Measurements from ENCODE around the gene TIMP2. TPM values are rescaled to one million over a fixed set of nuclear protein-coding genes. Genes with fewer than 3 reads are reported as not detected.
"Not testable (repeated sequence)": the region's sequence is repeated elsewhere in the genome, so short reads cannot be mapped to it uniquely, and the experiment has no call there.

Gene TIMP2
- total and polyA plus RNA-seq, 4 donors, result 8.9 to 37.6 (median 10.1) TPM

GRCh38 chr17:78946631-78947030 lies 21.4 kb upstream of the TIMP2 start:
- DNase-seq (ENCODE audit: low spot score), result no peak
- Histone ChIP-seq H3K9me3 (ENCODE audit: control insufficient read depth in 4 of 4, low read length in 3 of 4) (peaks cover 0 to 9% (median 4%) of the 10 kb centered on the region in 4 donors), H3K4me3 (ENCODE audit: low read depth in 1 of 3, low read length in 3 of 3) (no peak overlapping the region), H3K27ac (ENCODE audit: low read depth in 1 of 2, low read length in 2 of 2) (no peak overlapping the region), H3K27me3 (ENCODE audit: control insufficient read depth in 4 of 4, insufficient read depth in 4 of 4, low read length in 3 of 4) (peaks cover 0 to 2% (median 0%) of the 10 kb centered on the region in 4 donors), H3K4me1 (ENCODE audit: control insufficient read depth in 4 of 4, insufficient read depth in 4 of 4, low read length in 3 of 4) (peaks cover 0 to 2% (median 0%) of the 10 kb centered on the region in 4 donors), H3K9ac (ENCODE audit: low read depth in 1 of 2, low read length in 2 of 2) (no peak overlapping the region), H3K36me3 (ENCODE audit: control insufficient read depth in 4 of 4, insufficient read depth in 3 of 4, low read depth in 1 of 4, low read length in 3 of 4) (no peaks in the 10 kb centered on the region)
- 85% methylated on average over 8 of the region's 8 CpGs for WGBS
- TF ChIP-seq FOXA1 (IDR thresholded peaks at IDR 0.05), result no peak
- TF ChIP-seq, protein P1, sequence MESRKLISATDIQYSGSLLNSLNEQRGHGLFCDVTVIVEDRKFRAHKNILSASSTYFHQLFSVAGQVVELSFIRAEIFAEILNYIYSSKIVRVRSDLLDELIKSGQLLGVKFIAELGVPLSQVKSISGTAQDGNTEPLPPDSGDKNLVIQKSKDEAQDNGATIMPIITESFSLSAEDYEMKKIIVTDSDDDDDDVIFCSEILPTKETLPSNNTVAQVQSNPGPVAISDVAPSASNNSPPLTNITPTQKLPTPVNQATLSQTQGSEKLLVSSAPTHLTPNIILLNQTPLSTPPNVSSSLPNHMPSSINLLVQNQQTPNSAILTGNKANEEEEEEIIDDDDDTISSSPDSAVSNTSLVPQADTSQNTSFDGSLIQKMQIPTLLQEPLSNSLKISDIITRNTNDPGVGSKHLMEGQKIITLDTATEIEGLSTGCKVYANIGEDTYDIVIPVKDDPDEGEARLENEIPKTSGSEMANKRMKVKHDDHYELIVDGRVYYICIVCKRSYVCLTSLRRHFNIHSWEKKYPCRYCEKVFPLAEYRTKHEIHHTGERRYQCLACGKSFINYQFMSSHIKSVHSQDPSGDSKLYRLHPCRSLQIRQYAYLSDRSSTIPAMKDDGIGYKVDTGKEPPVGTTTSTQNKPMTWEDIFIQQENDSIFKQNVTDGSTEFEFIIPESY (IDR thresholded peaks at IDR 0.05), result no peak
- no peak for TF ChIP-seq HNF4G (IDR thresholded peaks at IDR 0.05)
- TF ChIP-seq RAD21 (IDR thresholded peaks at IDR 0.05), result no peak

- H3K9me3 ChIP-seq (ENCODE audit: control insufficient read depth in 4 of 4, low read length in 3 of 4), result peaks cover 0 to 9% (median 3%) of the 10 kb centered on the region in 4 donors
- no peak overlapping the region for H3K9ac ChIP-seq (ENCODE audit: low read depth in 1 of 2, low read length in 2 of 2)
- 77% methylated on average over 7 of the region's 7 CpGs for WGBS
- no peak overlapping the region for H3K27ac ChIP-seq (ENCODE audit: low read depth in 1 of 2, low read length in 2 of 2)
- H3K4me3 ChIP-seq (ENCODE audit: low read depth in 1 of 3, low read length in 3 of 3), result no peak overlapping the region
- DNase-seq (ENCODE audit: low spot score), result no peak
- H3K36me3 ChIP-seq (ENCODE audit: control insufficient read depth in 4 of 4, insufficient read depth in 3 of 4, low read depth in 1 of 4, low read length in 3 of 4), result no peaks in the 10 kb centered on the region
- peaks cover 0 to 2% (median 0%) of the 10 kb centered on the region in 4 donors for H3K27me3 ChIP-seq (ENCODE audit: control insufficient read depth in 4 of 4, insufficient read depth in 4 of 4, low read length in 3 of 4)
- TF ChIP-seq, protein P2, sequence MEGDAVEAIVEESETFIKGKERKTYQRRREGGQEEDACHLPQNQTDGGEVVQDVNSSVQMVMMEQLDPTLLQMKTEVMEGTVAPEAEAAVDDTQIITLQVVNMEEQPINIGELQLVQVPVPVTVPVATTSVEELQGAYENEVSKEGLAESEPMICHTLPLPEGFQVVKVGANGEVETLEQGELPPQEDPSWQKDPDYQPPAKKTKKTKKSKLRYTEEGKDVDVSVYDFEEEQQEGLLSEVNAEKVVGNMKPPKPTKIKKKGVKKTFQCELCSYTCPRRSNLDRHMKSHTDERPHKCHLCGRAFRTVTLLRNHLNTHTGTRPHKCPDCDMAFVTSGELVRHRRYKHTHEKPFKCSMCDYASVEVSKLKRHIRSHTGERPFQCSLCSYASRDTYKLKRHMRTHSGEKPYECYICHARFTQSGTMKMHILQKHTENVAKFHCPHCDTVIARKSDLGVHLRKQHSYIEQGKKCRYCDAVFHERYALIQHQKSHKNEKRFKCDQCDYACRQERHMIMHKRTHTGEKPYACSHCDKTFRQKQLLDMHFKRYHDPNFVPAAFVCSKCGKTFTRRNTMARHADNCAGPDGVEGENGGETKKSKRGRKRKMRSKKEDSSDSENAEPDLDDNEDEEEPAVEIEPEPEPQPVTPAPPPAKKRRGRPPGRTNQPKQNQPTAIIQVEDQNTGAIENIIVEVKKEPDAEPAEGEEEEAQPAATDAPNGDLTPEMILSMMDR (IDR thresholded peaks at IDR 0.05; ENCODE audit: low read depth, low read length, missing input control), result no peak
- TF ChIP-seq RXRA (IDR thresholded peaks at IDR 0.05) (no peak), FOXA2 (IDR thresholded peaks at IDR 0.05) (no peak), SP1 (IDR thresholded peaks at IDR 0.05) (no peak), TAF1 (conservative IDR thresholded peaks at IDR 0.05) (no peak), JUND (IDR thresholded peaks at IDR 0.05) (no peak), RAD21 (IDR thresholded peaks at IDR 0.05) (no peak), REST (IDR thresholded peaks at IDR 0.05) (no peak)
- TF ChIP-seq, protein P1 (IDR thresholded peaks at IDR 0.05), result no peak
- peaks cover 0 to 2% (median 0%) of the 10 kb centered on the region in 4 donors for H3K4me1 ChIP-seq (ENCODE audit: control insufficient read depth in 4 of 4, insufficient read depth in 4 of 4, low read length in 3 of 4)
Measured at GRCh38 chr17:78946131-78946530, 20.9 kb upstream of the TIMP2 start.

GRCh38 chr17:78945455-78945854 lies 20.3 kb upstream of the TIMP2 start:
- H3K36me3 ChIP-seq (ENCODE audit: control insufficient read depth in 4 of 4, insufficient read depth in 3 of 4, low read depth in 1 of 4, low read length in 3 of 4); H3K4me3 ChIP-seq (ENCODE audit: low read depth in 1 of 3, low read length in 3 of 3); DNase-seq (ENCODE audit: low spot score); H3K4me1 ChIP-seq (ENCODE audit: control insufficient read depth in 4 of 4, insufficient read depth in 4 of 4, low read length in 3 of 4); H3K27ac ChIP-seq (ENCODE audit: low read depth in 1 of 2, low read length in 2 of 2); H3K9ac ChIP-seq (ENCODE audit: low read depth in 1 of 2, low read length in 2 of 2); H3K9me3 ChIP-seq (ENCODE audit: control insufficient read depth in 4 of 4, low read length in 3 of 4); H3K27me3 ChIP-seq (ENCODE audit: control insufficient read depth in 4 of 4, insufficient read depth in 4 of 4, low read length in 3 of 4): not testable (repeated sequence)
- WGBS, result 92% methylated on average over 12 of the region's 12 CpGs
